ENCODE measurements around the gene C4orf50.

GRCh38 chr4:6050551-6050950 lies 32.3 kb upstream of the C4orf50 start:
- TF ChIP-seq POLR2A (IDR thresholded peaks at IDR 0.05) = no peak
- TF ChIP-seq, protein P1, sequence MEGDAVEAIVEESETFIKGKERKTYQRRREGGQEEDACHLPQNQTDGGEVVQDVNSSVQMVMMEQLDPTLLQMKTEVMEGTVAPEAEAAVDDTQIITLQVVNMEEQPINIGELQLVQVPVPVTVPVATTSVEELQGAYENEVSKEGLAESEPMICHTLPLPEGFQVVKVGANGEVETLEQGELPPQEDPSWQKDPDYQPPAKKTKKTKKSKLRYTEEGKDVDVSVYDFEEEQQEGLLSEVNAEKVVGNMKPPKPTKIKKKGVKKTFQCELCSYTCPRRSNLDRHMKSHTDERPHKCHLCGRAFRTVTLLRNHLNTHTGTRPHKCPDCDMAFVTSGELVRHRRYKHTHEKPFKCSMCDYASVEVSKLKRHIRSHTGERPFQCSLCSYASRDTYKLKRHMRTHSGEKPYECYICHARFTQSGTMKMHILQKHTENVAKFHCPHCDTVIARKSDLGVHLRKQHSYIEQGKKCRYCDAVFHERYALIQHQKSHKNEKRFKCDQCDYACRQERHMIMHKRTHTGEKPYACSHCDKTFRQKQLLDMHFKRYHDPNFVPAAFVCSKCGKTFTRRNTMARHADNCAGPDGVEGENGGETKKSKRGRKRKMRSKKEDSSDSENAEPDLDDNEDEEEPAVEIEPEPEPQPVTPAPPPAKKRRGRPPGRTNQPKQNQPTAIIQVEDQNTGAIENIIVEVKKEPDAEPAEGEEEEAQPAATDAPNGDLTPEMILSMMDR (IDR thresholded peaks at IDR 0.05) = no peak

All from heart left ventricle (tissue), 13 donors.